ENCODE results near the gene FAM53C. TPM values are rescaled to one million over a fixed set of nuclear protein-coding genes. Genes with fewer than 3 reads are reported as not detected.

FAM53C gene
- total RNA-seq, 1 donor from 2014 or later = 56.6 TPM

- Mint-ChIP-seq H3K27ac (peak overlapping the region; percentile 91), H3K4me1 (ENCODE audit: low read depth) (peaks cover 8% of the 10 kb centered on the region), H3K4me3 (ENCODE audit: low read depth) (no peak overlapping the region), H3K9me3 (ENCODE audit: low read depth) (no peaks in the 10 kb centered on the region), H3K36me3 (ENCODE audit: insufficient read depth) (no peaks in the 10 kb centered on the region), H3K27me3 (no peaks in the 10 kb centered on the region)
- TF ChIP-seq CTCF (IDR thresholded peaks at IDR 0.05; ENCODE audit: unreplicated experiment) = no peak
- DNase-seq (ENCODE audit: low spot score, unreplicated experiment) = no peak
Measured at GRCh38 chr5:138366632-138367382, 28.7 kb downstream of the FAM53C start.

- Mint-ChIP-seq H3K4me3 (ENCODE audit: low read depth) (no peak overlapping the region), H3K27ac (peak overlapping the region; percentile 34), H3K9me3 (ENCODE audit: low read depth) (no peaks in the 10 kb centered on the region)
Measured at GRCh38 chr5:138369261-138369660, 31.2 kb downstream of the FAM53C start.

GRCh38 chr5:138369706-138370105 lies 31.6 kb downstream of the FAM53C start:
- no peaks in the 10 kb centered on the region for H3K27me3 Mint-ChIP-seq
- no peaks in the 10 kb centered on the region for H3K9me3 Mint-ChIP-seq (ENCODE audit: low read depth)
- no peak for DNase-seq (ENCODE audit: low spot score, unreplicated experiment)
- H3K36me3 Mint-ChIP-seq (ENCODE audit: insufficient read depth) = peaks cover 2% of the 10 kb centered on the region
- peaks cover 8% of the 10 kb centered on the region for H3K4me1 Mint-ChIP-seq (ENCODE audit: low read depth)
- H3K4me3 Mint-ChIP-seq (ENCODE audit: low read depth) = no peak overlapping the region
- no peak for TF ChIP-seq CTCF (IDR thresholded peaks at IDR 0.05; ENCODE audit: unreplicated experiment)
- H3K27ac Mint-ChIP-seq = peak overlapping the region; percentile 34

More at GRCh38 chr5:138369261-138369660, 31.2 kb downstream of the FAM53C start:
- DNase-seq (ENCODE audit: low spot score, unreplicated experiment) = no peak
- no peak for TF ChIP-seq CTCF (IDR thresholded peaks at IDR 0.05; ENCODE audit: unreplicated experiment)
- Mint-ChIP-seq H3K4me1 (ENCODE audit: low read depth) (peaks cover 8% of the 10 kb centered on the region), H3K27me3 (no peaks in the 10 kb centered on the region), H3K36me3 (ENCODE audit: insufficient read depth) (peaks cover 1% of the 10 kb centered on the region)

GRCh38 chr5:138370537-138370936 lies 32.5 kb downstream of the FAM53C start:
- DNase-seq (ENCODE audit: low spot score, unreplicated experiment) = no peak
- no peak overlapping the region for H3K27ac Mint-ChIP-seq
- H3K4me3 Mint-ChIP-seq (ENCODE audit: low read depth) = no peak overlapping the region
- H3K27me3 Mint-ChIP-seq = no peaks in the 10 kb centered on the region
- H3K36me3 Mint-ChIP-seq (ENCODE audit: insufficient read depth) = peaks cover 5% of the 10 kb centered on the region
- H3K4me1 Mint-ChIP-seq (ENCODE audit: low read depth) = peaks cover 8% of the 10 kb centered on the region
- TF ChIP-seq CTCF (IDR thresholded peaks at IDR 0.05; ENCODE audit: unreplicated experiment) = no peak
- no peaks in the 10 kb centered on the region for H3K9me3 Mint-ChIP-seq (ENCODE audit: low read depth)

- no peak for DNase-seq (ENCODE audit: low spot score, unreplicated experiment)
- Mint-ChIP-seq H3K36me3 (ENCODE audit: insufficient read depth) (peaks cover 5% of the 10 kb centered on the region), H3K9me3 (ENCODE audit: low read depth) (no peaks in the 10 kb centered on the region), H3K27ac (no peak overlapping the region), H3K4me1 (ENCODE audit: low read depth) (peaks cover 8% of the 10 kb centered on the region), H3K4me3 (ENCODE audit: low read depth) (no peak overlapping the region), H3K27me3 (no peaks in the 10 kb centered on the region)
- no peak for TF ChIP-seq CTCF (IDR thresholded peaks at IDR 0.05; ENCODE audit: unreplicated experiment)
Measured at GRCh38 chr5:138371454-138371853, 33.4 kb downstream of the FAM53C start.

Data from progenitor cell of endocrine pancreas (in vitro differentiated cells).